Measurements from ENCODE around the gene CTNNA2. TPM values are rescaled to one million over a fixed set of nuclear protein-coding genes. Genes with fewer than 3 reads are reported as not detected.
A peak's percentile ranks its signal among the peaks of the same experiment; 100 is the strongest.

The CTNNA2 gene
- total RNA-seq, 4 donors from 2014 or later = 0.88 to 14.9 (median 2.3) TPM; not detected in 1

DNA sequence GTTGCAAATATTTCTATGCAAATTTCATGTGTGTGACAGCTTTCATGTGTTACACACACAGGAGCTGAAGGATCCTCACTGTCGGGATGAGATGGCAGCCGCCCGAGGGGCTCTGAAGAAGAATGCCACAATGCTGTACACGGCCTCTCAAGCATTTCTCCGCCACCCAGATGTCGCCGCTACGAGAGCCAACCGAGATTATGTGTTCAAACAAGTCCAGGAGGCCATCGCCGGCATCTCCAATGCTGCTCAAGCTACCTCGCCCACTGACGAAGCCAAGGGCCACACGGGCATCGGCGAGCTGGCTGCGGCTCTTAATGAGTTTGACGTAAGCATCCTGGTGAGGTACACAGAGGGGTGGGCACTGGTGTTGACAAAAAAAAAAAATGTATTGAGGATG is 361.2 kb downstream of the CTNNA2 start:
- no peaks in the 10 kb centered on the region for H3K27me3 ChIP-seq
- no peaks in the 10 kb centered on the region for H3K36me3 ChIP-seq
- H3K4me1 ChIP-seq = no peaks in the 10 kb centered on the region
- H3K4me3 ChIP-seq = no peak overlapping the region
- no peak for DNase-seq
- H3K27ac ChIP-seq = no peak overlapping the region
- H3K9me3 ChIP-seq = no peaks in the 10 kb centered on the region
- intact Hi-C loops (cut with DNase I; ENCODE audit: low total_unique reads) = no loop called here
- TF ChIP-seq CTCF (IDR thresholded peaks at IDR 0.05) = no peak
- no peak for TF ChIP-seq POLR2A (IDR thresholded peaks at IDR 0.05)

DNA sequence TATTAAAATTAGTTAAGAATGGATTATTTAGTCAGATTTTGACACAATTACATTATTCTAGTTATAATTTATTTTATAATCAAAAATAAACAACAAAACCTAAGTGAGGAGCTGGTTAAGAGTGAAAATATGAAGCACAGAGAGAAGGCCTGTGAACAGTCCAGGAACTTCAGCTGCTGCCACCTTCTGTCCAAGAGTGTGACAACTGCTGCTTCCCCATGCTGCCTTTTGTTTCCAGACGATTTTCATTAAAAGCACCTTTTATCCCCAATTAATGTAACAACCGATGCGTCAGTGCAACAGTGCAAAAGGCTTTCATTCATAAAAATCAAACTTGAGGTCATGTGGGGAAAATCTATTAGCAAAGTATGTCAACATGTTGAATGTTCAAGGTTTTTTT is 363.6 kb downstream of the CTNNA2 start:
- intact Hi-C loops (cut with DNase I; ENCODE audit: low total_unique reads) = no loop called here

GRCh38 chr2:79882548-79882947 is 369.7 kb downstream of the CTNNA2 start:
- no peak for TF ChIP-seq CTCF (IDR thresholded peaks at IDR 0.05)
- TF ChIP-seq POLR2A (IDR thresholded peaks at IDR 0.05) = no peak
- DNase-seq = no peak
- Histone ChIP-seq H3K27ac (no peak overlapping the region), H3K27me3 (no peaks in the 10 kb centered on the region), H3K4me3 (no peak overlapping the region), H3K36me3 (no peaks in the 10 kb centered on the region), H3K4me1 (no peaks in the 10 kb centered on the region), H3K9me3 (no peaks in the 10 kb centered on the region)
- intact Hi-C loops (cut with DNase I; ENCODE audit: low total_unique reads) = no loop called here

More for the DNA sequence above, 363.6 kb downstream of the CTNNA2 start:
- H3K4me3 ChIP-seq = no peak overlapping the region
- no peak for DNase-seq
- no peak for TF ChIP-seq POLR2A (IDR thresholded peaks at IDR 0.05)
- no peak for TF ChIP-seq CTCF (IDR thresholded peaks at IDR 0.05)
- no peaks in the 10 kb centered on the region for H3K36me3 ChIP-seq
- no peaks in the 10 kb centered on the region for H3K4me1 ChIP-seq
- no peak overlapping the region for H3K27ac ChIP-seq
- no peaks in the 10 kb centered on the region for H3K27me3 ChIP-seq
- no peaks in the 10 kb centered on the region for H3K9me3 ChIP-seq

DNA sequence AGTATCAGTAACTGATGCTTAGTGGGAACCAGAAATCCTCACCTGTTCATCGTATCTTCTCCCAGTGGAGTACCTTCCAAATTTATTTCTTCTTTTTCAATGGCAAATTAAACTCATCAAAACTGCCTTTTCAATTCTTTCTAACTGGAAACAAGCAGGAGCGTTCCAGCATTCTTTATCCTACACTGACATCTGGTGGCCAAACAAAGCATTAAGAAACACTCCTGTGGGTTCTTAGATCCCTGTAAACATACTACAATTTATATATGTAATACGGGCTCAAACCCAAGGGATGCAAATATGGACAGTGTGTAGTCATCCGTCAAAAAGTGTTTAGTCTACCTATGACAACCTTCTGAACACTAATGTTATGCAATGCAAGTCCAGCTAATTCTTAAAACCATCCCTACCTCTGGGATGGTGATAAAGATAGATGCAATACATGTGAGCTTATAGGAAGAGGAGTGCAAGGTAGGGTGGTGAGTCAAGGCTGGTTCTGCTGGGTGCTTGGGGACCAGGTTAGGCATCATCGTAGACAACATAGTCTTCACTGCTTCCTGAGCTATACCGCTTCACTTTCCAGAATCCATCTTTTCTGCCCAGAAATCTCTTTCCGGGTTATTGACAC is 375.0 kb downstream of the CTNNA2 start:
- no peak overlapping the region for H3K27ac ChIP-seq
- H3K36me3 ChIP-seq = no peaks in the 10 kb centered on the region
- H3K4me1 ChIP-seq = no peaks in the 10 kb centered on the region
- no peaks in the 10 kb centered on the region for H3K9me3 ChIP-seq
- H3K27me3 ChIP-seq = no peaks in the 10 kb centered on the region
- DNase-seq = no peak
- intact Hi-C loops (cut with DNase I; ENCODE audit: low total_unique reads) = no loop called here
- no peak overlapping the region for H3K4me3 ChIP-seq
- TF ChIP-seq POLR2A (IDR thresholded peaks at IDR 0.05) = no peak
- peak; percentile 35 to 60 (median 56) for TF ChIP-seq CTCF (IDR thresholded peaks at IDR 0.05)

DNA sequence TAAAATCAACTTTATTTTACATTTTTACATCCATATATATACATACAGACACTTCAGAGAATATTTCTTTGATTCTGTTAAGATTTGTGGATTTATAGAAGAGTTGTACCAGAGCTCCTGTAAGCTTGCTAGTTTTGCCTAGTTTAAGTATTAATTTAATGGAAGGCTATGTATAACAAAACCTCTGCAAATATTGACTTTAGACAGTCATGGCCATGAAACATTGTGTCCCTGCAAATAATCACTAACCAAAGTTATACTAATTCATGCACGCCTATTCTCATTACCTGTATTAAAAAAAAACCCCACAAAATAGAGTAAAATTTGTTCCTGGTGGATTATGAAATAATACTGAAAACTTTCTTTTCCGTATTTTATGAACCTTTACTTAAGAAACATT is 379.3 kb downstream of the CTNNA2 start:
- H3K9me3 ChIP-seq = no peaks in the 10 kb centered on the region
- no peaks in the 10 kb centered on the region for H3K27me3 ChIP-seq
- TF ChIP-seq CTCF (IDR thresholded peaks at IDR 0.05) = no peak
- TF ChIP-seq POLR2A (IDR thresholded peaks at IDR 0.05) = no peak
- H3K4me1 ChIP-seq = no peaks in the 10 kb centered on the region
- no peak overlapping the region for H3K4me3 ChIP-seq
- H3K27ac ChIP-seq = no peak overlapping the region
- DNase-seq = no peak
- intact Hi-C loops (cut with DNase I; ENCODE audit: low total_unique reads) = no loop called here
- no peaks in the 10 kb centered on the region for H3K36me3 ChIP-seq

All from uterus (tissue), 4 donors.